Neuronal stem cell (in vitro differentiated cells): ENCODE measurements around the gene ZBED5. TPM values are rescaled to one million over a fixed set of nuclear protein-coding genes. Genes with fewer than 3 reads are reported as not detected.

Experiments
- DNase-seq: peaks from one replicate; pipeline ENCODE4 v3.0.0-alpha.2; 2013; ENCODE audit warnings: low spot score
- H2AFZ ChIP-seq: one replicate; pipeline ENCODE4 v1.6.1; 2013; ENCODE audit warnings: mild to moderate bottlenecking, low read length, inconsistent platforms
- H2AK5ac ChIP-seq: 2 replicates; pipeline ENCODE4 v1.6.1; 2013; ENCODE audit warnings: low read depth, mild to moderate bottlenecking, inconsistent platforms, low read length, moderate library complexity, mixed read lengths
- H2BK120ac ChIP-seq: 2 replicates; pipeline ENCODE4 v1.6.1; 2013; ENCODE audit warnings: low read depth, mild to moderate bottlenecking, inconsistent platforms, low read length, moderate library complexity, mixed read lengths
- H2BK12ac ChIP-seq: one replicate; pipeline ENCODE4 v1.6.1; 2013; ENCODE audit warnings: low read length, inconsistent platforms
- H2BK15ac ChIP-seq: 2 replicates; pipeline ENCODE4 v1.6.1; 2013; ENCODE audit warnings: mild to moderate bottlenecking, low read length, inconsistent platforms, mixed read lengths
- H2BK5ac ChIP-seq: one replicate; pipeline ENCODE4 v1.6.1; 2013; ENCODE audit warnings: inconsistent platforms, mild to moderate bottlenecking, low read length, moderate library complexity
- H3K14ac ChIP-seq: one replicate; pipeline ENCODE4 v1.6.1; 2013; ENCODE audit warnings: low read length, inconsistent platforms
- H3K18ac ChIP-seq: 2 replicates; pipeline ENCODE4 v1.6.1; 2013; ENCODE audit warnings: low read length, inconsistent platforms
- H3K23ac ChIP-seq: 2 replicates; pipeline ENCODE4 v1.6.1; 2013; ENCODE audit warnings: low read depth, mild to moderate bottlenecking, mixed read lengths, low read length, inconsistent platforms; ENCODE audit not compliant: poor library complexity
- H3K27ac ChIP-seq: replicated peaks from 3 replicates; pipeline ENCODE4 v1.5.1; 2013; ENCODE audit warnings: low read length, inconsistent platforms
- H3K27me3 ChIP-seq, 3 experiments: 2 replicates each; pipeline ENCODE4 v1.6.1; 2013; ENCODE audit warnings: low read length in 3 of 3, mild to moderate bottlenecking in 2 of 3, inconsistent platforms in 1 of 3, low read depth in 1 of 3, mixed read lengths in 1 of 3, moderate library complexity in 1 of 3; ENCODE audit not compliant: control insufficient read depth in 3 of 3, insufficient read depth in 3 of 3
- H3K36me3 ChIP-seq, 2 donors: replicated peaks in 1 of 2; 2 replicates each; pipeline ENCODE4 v1.6.1; 2013; ENCODE audit warnings: low read length in 2 of 2; ENCODE audit not compliant: control insufficient read depth in 2 of 2, insufficient read depth in 2 of 2
- H3K4ac ChIP-seq: 2 replicates; pipeline ENCODE4 v1.6.1; 2013; ENCODE audit warnings: inconsistent platforms, mild to moderate bottlenecking, low read length, moderate library complexity
- H3K4me1 ChIP-seq, 2 donors: 1 replicate in 1 of 2; 2 replicates in 1 of 2; pipeline ENCODE4 v1.6.1; 2013; ENCODE audit warnings: low read length in 2 of 2, low read depth in 1 of 2; ENCODE audit not compliant: control insufficient read depth in 2 of 2, insufficient read depth in 1 of 2
- H3K4me2 ChIP-seq: one replicate; pipeline ENCODE4 v1.6.1; 2013; ENCODE audit warnings: mild to moderate bottlenecking, low read length, inconsistent platforms; ENCODE audit not compliant: insufficient read depth, poor library complexity, severe bottlenecking
- H3K4me3 ChIP-seq, 2 donors: 2 replicates each; pipeline ENCODE4 v1.5.1; 2013; ENCODE audit warnings: low read length in 2 of 2, mild to moderate bottlenecking in 2 of 2, inconsistent platforms in 1 of 2, moderate library complexity in 1 of 2
- H3K79me1 ChIP-seq: one replicate; pipeline ENCODE4 v1.6.1; 2013; ENCODE audit warnings: low read depth, mild to moderate bottlenecking, inconsistent platforms, low read length, moderate library complexity
- H3K9ac ChIP-seq: one replicate; pipeline ENCODE4 v1.6.1; 2013; ENCODE audit warnings: mild to moderate bottlenecking, low read depth, low read length, inconsistent platforms; ENCODE audit not compliant: poor library complexity
- H3K9me3 ChIP-seq, 2 donors: replicated peaks in 1 of 2; 2 replicates each; pipeline versions ENCODE3 to v1.6.1; 2013; ENCODE audit warnings: low read length in 2 of 2, mild to moderate bottlenecking in 2 of 2, inconsistent platforms in 1 of 2, low read depth in 1 of 2, mixed read lengths in 1 of 2, moderate library complexity in 1 of 2; ENCODE audit not compliant: control insufficient read depth in 2 of 2, insufficient read depth in 1 of 2
- H4K8ac ChIP-seq: one replicate; pipeline ENCODE4 v1.6.1; 2013; ENCODE audit warnings: low read depth, mild to moderate bottlenecking, inconsistent platforms, low read length, moderate library complexity
- H4K91ac ChIP-seq: one replicate; pipeline ENCODE4 v1.6.1; 2013; ENCODE audit warnings: low read length, low read depth, mild to moderate bottlenecking, inconsistent platforms; ENCODE audit not compliant: poor library complexity
- WGBS, 2 donors: extraction: QIAGEN DNeasy Blood & Tissue Kit; methylation state at CpG; one replicate each; pipeline ENCODE4 v1.1.7; 2013; ENCODE audit warnings: missing lambda C conversion rate in 2 of 2, mixed read lengths in 1 of 2; ENCODE audit not compliant: insufficient read length in 2 of 2, insufficient replicate concordance in 1 of 2; ENCODE audit errors: extremely low coverage in 2 of 2; 5-methylcytosine and 5-hydroxymethylcytosine counted together
- polyA plus RNA-seq, 2 experiments: library from polyadenylated mRNA; stranded (reverse); fragments of 200-250 nt; gene quantifications; one replicate each; pipeline ENCODE4 v1.2.3, GENCODE V29; 2013

The ZBED5 gene
- polyA plus RNA-seq (2013, experiment 1 of 2): 43.1 TPM
- 42.7 TPM for polyA plus RNA-seq (2013, experiment 2 of 2)

GRCh38 chr11:10857709-10858438 lies at the start of gene ZBED5:
Gene ZBED5, minus strand, starts transcription at chr11:10858053. Its CDS starts 3,108 bp downstream, at chr11:10854945.
- Histone ChIP-seq H2BK120ac (peak within 1 kb of the TSS; percentile 53), H4K91ac (no peak within 1 kb of the TSS), H2BK12ac (peak within 1 kb of the TSS; percentile 25), H3K36me3 (peaks cover 11 to 38% of the 10 kb centered on the region in 2 donors), H2AK5ac (peak within 1 kb of the TSS; percentile 27), H3K14ac (peak within 1 kb of the TSS; percentile 60), H3K23ac (peak within 1 kb of the TSS; percentile 76), H2BK15ac (peak within 1 kb of the TSS; percentile 75), H2AFZ (peak within 1 kb of the TSS; percentile 90), H3K4me2 (peak within 1 kb of the TSS; percentile 81), H4K8ac (peak within 1 kb of the TSS; percentile 20), H3K4me1 (peaks cover 0 to 11% of the 10 kb centered on the region in 2 donors), H3K18ac (peak within 1 kb of the TSS; percentile 98), H3K9ac (peak within 1 kb of the TSS; percentile 95), H2BK5ac (peak within 1 kb of the TSS; percentile 76), H3K27me3 (no peaks in the 10 kb centered on the region), H3K4ac (peak within 1 kb of the TSS; percentile 97), H3K27ac (peak within 1 kb of the TSS; percentile 93), H3K4me3 (peak within 1 kb of the TSS; percentile 79 to 94), H3K79me1 (peaks cover 3% of the 10 kb centered on the region), H3K9me3 (peaks cover 0 to 8% of the 10 kb centered on the region in 2 donors)
- no CpG with 5 or more reads among the region's 59 CpGs for WGBS, 2 donors
- peak; percentile 96 for DNase-seq

- no peak overlapping the region for H3K9ac ChIP-seq
- no peak for DNase-seq
- H2BK12ac ChIP-seq: no peak overlapping the region
- no peak overlapping the region for H3K18ac ChIP-seq
- no peak overlapping the region for H2BK15ac ChIP-seq
- H3K79me1 ChIP-seq: no peaks in the 10 kb centered on the region
- H3K27ac ChIP-seq: no peak overlapping the region
- no peak overlapping the region for H4K8ac ChIP-seq
- H3K4me1 ChIP-seq: peaks cover 0 to 7% of the 10 kb centered on the region in 2 donors
- peaks cover 0 to 2% of the 10 kb centered on the region in 2 donors for H3K9me3 ChIP-seq
- H2AK5ac ChIP-seq: no peak overlapping the region
- H3K23ac ChIP-seq: no peak overlapping the region
- H3K27me3 ChIP-seq: no peaks in the 10 kb centered on the region
- no peak overlapping the region for H2BK5ac ChIP-seq
- H3K4ac ChIP-seq: no peak overlapping the region
- H3K4me3 ChIP-seq: no peak overlapping the region
- no CpG with 5 or more reads among the region's 2 CpGs for WGBS, 2 donors
- no peak overlapping the region for H3K4me2 ChIP-seq
- H2AFZ ChIP-seq: peak overlapping the region; percentile 47
- H4K91ac ChIP-seq: no peak overlapping the region
- no peaks in the 10 kb centered on the region for H3K36me3 ChIP-seq
- H3K14ac ChIP-seq: no peak overlapping the region
- no peak overlapping the region for H2BK120ac ChIP-seq
These were observed 48.7 kb upstream of the ZBED5 start for GRCh38 chr11:10906521-10906920.

GRCh38 chr11:10902301-10903063 lies 44.6 kb upstream of the ZBED5 start:
- Histone ChIP-seq H3K27me3 (no peaks in the 10 kb centered on the region), H3K14ac (no peak overlapping the region), H3K27ac (no peak overlapping the region), H3K23ac (no peak overlapping the region), H3K4me1 (peaks cover 2 to 15% of the 10 kb centered on the region in 2 donors), H2BK120ac (no peak overlapping the region), H2BK12ac (no peak overlapping the region), H2AFZ (no peak overlapping the region), H2BK5ac (no peak overlapping the region), H2AK5ac (no peak overlapping the region), H3K4me2 (no peak overlapping the region), H4K8ac (no peak overlapping the region), H2BK15ac (no peak overlapping the region), H3K4ac (no peak overlapping the region), H3K79me1 (no peaks in the 10 kb centered on the region), H3K9me3 (peaks cover 0 to 2% of the 10 kb centered on the region in 2 donors), H3K4me3 (no peak overlapping the region), H4K91ac (no peak overlapping the region), H3K36me3 (no peaks in the 10 kb centered on the region), H3K9ac (no peak overlapping the region), H3K18ac (no peak overlapping the region)
- no peak for DNase-seq
- WGBS, 2 donors: no CpG with 5 or more reads among the region's 9 CpGs
